CD4-positive, alpha-beta T cell (primary cell): ENCODE results near the gene PRKAA2. TPM values are rescaled to one million over a fixed set of nuclear protein-coding genes. Genes with fewer than 3 reads are reported as not detected.

ENCODE experiments used
- ATAC-seq: fragments of 200-7000 bp; cut with Tn5 transposase; one replicate; pipeline ENCODE4 v1.10.0; 2022; ENCODE audit warnings: mild to moderate bottlenecking; ENCODE audit not compliant: poor library complexity
- CTCF ChIA-PET: fragments of 350-600 bp; sonication (Branson Sonifier 250); formaldehyde crosslinking; loops from one replicate; lab custom pipeline; 2021; ENCODE audit warnings: antibody characterized with exemption, inconsistent platforms; lab: Charles Lee
- POLR2A ChIA-PET: fragments of 350-600 bp; sonication (Branson Sonifier 250); formaldehyde crosslinking; loops from one replicate; lab custom pipeline; 2021; ENCODE audit warnings: antibody characterized with exemption, inconsistent platforms; lab: Charles Lee
- DNase-seq, 14 experiments: peaks; one replicate each; pipeline ENCODE4 v3.0.0-alpha.2; 2013 to 2020; ENCODE audit warnings: mixed read lengths in 2 of 14
- H3K27ac ChIP-seq, 2 donors: one replicate each; pipeline versions ENCODE4 v1.5.1 to v1.7.0; 2013; ENCODE audit warnings: low read length in 2 of 2, low read depth in 1 of 2, mild to moderate bottlenecking in 1 of 2
- H3K27me3 ChIP-seq, 2 experiments: 1 replicate in 1 of 2; 2 replicates in 1 of 2; pipeline versions ENCODE4 v1.6.1 to v1.7.0; 2013; ENCODE audit warnings: low read length in 2 of 2, control low read depth in 1 of 2, mild to moderate bottlenecking in 1 of 2, moderate library complexity in 1 of 2; ENCODE audit not compliant: insufficient read depth in 2 of 2, control insufficient read depth in 1 of 2
- H3K36me3 ChIP-seq: one replicate; pipeline ENCODE4 v1.6.1; 2013; ENCODE audit warnings: low read length, control low read depth; ENCODE audit not compliant: insufficient read depth
- H3K4me1 ChIP-seq: one replicate; pipeline ENCODE4 v1.6.1; 2013; ENCODE audit warnings: low read length, control low read depth; ENCODE audit not compliant: insufficient read depth
- H3K4me3 ChIP-seq: one replicate; pipeline ENCODE4 v1.5.1; 2013; ENCODE audit warnings: mild to moderate bottlenecking, low read length, moderate library complexity
- H3K9me3 ChIP-seq, 2 experiments: 1 replicate in 1 of 2; 2 replicates in 1 of 2; pipeline versions ENCODE4 v1.6.1 to v1.7.0; 2013; ENCODE audit warnings: low read length in 2 of 2, mild to moderate bottlenecking in 2 of 2, control low read depth in 1 of 2, moderate library complexity in 1 of 2; ENCODE audit not compliant: control insufficient read depth in 1 of 2, insufficient read depth in 1 of 2
- H3K27ac Mint-ChIP-seq: one replicate; pipeline ENCODE4 v1.8.0; 2020; ENCODE audit warnings: mixed read lengths
- H3K27me3 Mint-ChIP-seq: one replicate; pipeline ENCODE4 v1.8.0; 2021; ENCODE audit warnings: mixed read lengths
- H3K36me3 Mint-ChIP-seq: one replicate; pipeline ENCODE4 v1.8.0; 2021; ENCODE audit warnings: low read depth, mixed read lengths
- H3K4me1 Mint-ChIP-seq: one replicate; pipeline ENCODE4 v1.8.0; 2021; ENCODE audit warnings: low read depth, mixed read lengths
- H3K4me3 Mint-ChIP-seq: one replicate; pipeline ENCODE4 v1.8.0; 2020; ENCODE audit warnings: mild to moderate bottlenecking, mixed read lengths
- H3K9me3 Mint-ChIP-seq: one replicate; pipeline ENCODE4 v1.8.0; 2020; ENCODE audit warnings: mixed read lengths
- CTCF ChIP-seq: fragments of 200-600 bp; IDR thresholded peaks from one replicate; pipeline ENCODE4 v1.8.0; 2022; ENCODE audit warnings: antibody characterized with exemption, mild to moderate bottlenecking
- intact Hi-C, 2 experiments: fragments of 100-400 bp; cut with DNase I in 1 of 2; cut with micrococcal nuclease in 1 of 2; formaldehyde crosslinking; loops; one replicate each; pipeline versions ENCODE4 v1.15.1 to v1.9.0; 2023 to 2025; cut with DNase I, micrococcal nuclease
- total RNA-seq, 174 experiments: library from RNA in 2 of 174; stranded (reverse) in 2 of 174; gene quantifications; one replicate each; pipeline ENCODE4 v1.2.3 and lab custom pipeline; 2021 to 2026

PRKAA2 gene
- total RNA-seq, 2 experiments from 2014 or later = not detected

- peaks cover 0 to 8% of the 10 kb centered on the region in 2 experiments for H3K9me3 ChIP-seq
- peaks cover 61% of the 10 kb centered on the region for H3K27me3 Mint-ChIP-seq
- H3K9me3 Mint-ChIP-seq = no peaks in the 10 kb centered on the region
- ChIA-PET CTCF (no interaction called here), POLR2A (no interaction called here)
- H3K4me3 Mint-ChIP-seq = peak overlapping the region; percentile 47
- peaks cover 17 to 55% of the 10 kb centered on the region in 2 experiments for H3K27me3 ChIP-seq
- no peak overlapping the region for H3K27ac ChIP-seq
- TF ChIP-seq CTCF = no peak
- DNase-seq (no peak), ATAC-seq (no peak)
- no peaks in the 10 kb centered on the region for H3K36me3 Mint-ChIP-seq
- H3K4me1 ChIP-seq = no peaks in the 10 kb centered on the region
- H3K36me3 ChIP-seq = no peaks in the 10 kb centered on the region
- no peak overlapping the region for H3K27ac Mint-ChIP-seq
- intact Hi-C loops = no loop called here
- H3K4me1 Mint-ChIP-seq = peaks cover 5% of the 10 kb centered on the region
- no peak overlapping the region for H3K4me3 ChIP-seq
Measured at GRCh38 chr1:56645677-56646305, 677 bp downstream of the PRKAA2 start.

- CTCF ChIA-PET = no interaction called here
- H3K27me3 ChIP-seq = peaks cover 17 to 55% of the 10 kb centered on the region in 2 experiments
- Mint-ChIP-seq H3K27me3 (peaks cover 59% of the 10 kb centered on the region), H3K36me3 (no peaks in the 10 kb centered on the region), H3K4me3 (no peak overlapping the region), H3K27ac (no peak overlapping the region), H3K9me3 (peaks cover 4% of the 10 kb centered on the region), H3K4me1 (peaks cover 5% of the 10 kb centered on the region)
- no peaks in the 10 kb centered on the region for H3K4me1 ChIP-seq
- POLR2A ChIA-PET = no interaction called here
- intact Hi-C loops = no loop called here
- ATAC-seq = no peak
- no peak overlapping the region for H3K27ac ChIP-seq
- TF ChIP-seq CTCF = no peak
- no peak overlapping the region for H3K4me3 ChIP-seq
- no peaks in the 10 kb centered on the region for H3K36me3 ChIP-seq
- peaks cover 0 to 8% of the 10 kb centered on the region in 2 experiments for H3K9me3 ChIP-seq
- DNase-seq = no peak
Measured at GRCh38 chr1:56646611-56647010, 1.5 kb downstream of the PRKAA2 start.

- ChIA-PET CTCF (no interaction called here), POLR2A (no interaction called here)
- peaks cover 4% of the 10 kb centered on the region for H3K9me3 Mint-ChIP-seq
Measured at GRCh38 chr1:56647106-56647505, 2.0 kb downstream of the PRKAA2 start.

More at GRCh38 chr1:56647106-56647505, 2.0 kb downstream of the PRKAA2 start:
- H3K4me1 ChIP-seq = no peaks in the 10 kb centered on the region
- no peak overlapping the region for H3K27ac Mint-ChIP-seq
- no peak overlapping the region for H3K27ac ChIP-seq
- TF ChIP-seq CTCF = no peak
- H3K36me3 ChIP-seq = no peaks in the 10 kb centered on the region
- no peaks in the 10 kb centered on the region for H3K36me3 Mint-ChIP-seq
- peaks cover 0 to 12% of the 10 kb centered on the region in 2 experiments for H3K9me3 ChIP-seq
- H3K27me3 Mint-ChIP-seq = peaks cover 54% of the 10 kb centered on the region
- DNase-seq (no peak), ATAC-seq (no peak)
- H3K4me3 Mint-ChIP-seq = no peak overlapping the region
- intact Hi-C loops = no loop called here
- H3K27me3 ChIP-seq = peaks cover 17 to 55% of the 10 kb centered on the region in 2 experiments
- peaks cover 5% of the 10 kb centered on the region for H3K4me1 Mint-ChIP-seq
- H3K4me3 ChIP-seq = no peak overlapping the region
